Hematopoietic multipotent progenitor cell (in vitro differentiated cells): Measurements from ENCODE around the gene ADAT1. TPM values are rescaled to one million over a fixed set of nuclear protein-coding genes. Genes with fewer than 3 reads are reported as not detected.
"Not testable (repeated sequence)": the region's sequence is repeated elsewhere in the genome, so short reads cannot be mapped to it uniquely, and the experiment has no call there.

Experiments
- DNase-seq, 3 donors: peaks; one replicate each; pipeline ENCODE4 v3.0.0-alpha.2; 2011 to 2015; ENCODE audit warnings: low read depth in 2 of 3, low spot score in 2 of 3
- total RNA-seq: library from RNA; depleted of rRNA; stranded (reverse); fragments of >200 nt; gene quantifications from one replicate; pipeline ENCODE4 v1.2.3, GENCODE V29; 2012

ADAT1 gene
- total RNA-seq, 1 donor = 49.5 TPM

- DNase-seq = peak in 1 of 3 donors; percentile 35
Measured at GRCh38 chr16:75620326-75621169, 2.5 kb downstream of the ADAT1 start.

GRCh38 chr16:75618780-75619179 is 4.3 kb downstream of the ADAT1 start:
- no peak for DNase-seq

GRCh38 chr16:75617121-75617520 is 6.0 kb downstream of the ADAT1 start:
- no peak for DNase-seq

GRCh38 chr16:75616521-75617010 is 6.5 kb downstream of the ADAT1 start:
- no peak for DNase-seq

- DNase-seq = no peak
Measured at GRCh38 chr16:75615619-75616018, 7.5 kb downstream of the ADAT1 start.

GRCh38 chr16:75614066-75614897 is 8.8 kb downstream of the ADAT1 start:
- DNase-seq = no peak

GRCh38 chr16:75606507-75606906 is 16.6 kb downstream of the ADAT1 start:
- no peak for DNase-seq

GRCh38 chr16:75603241-75603640 is 19.8 kb downstream of the ADAT1 start:
- no peak for DNase-seq

GRCh38 chr16:75599452-75600277 is 23.4 kb downstream of the ADAT1 start:
- no peak for DNase-seq

GRCh38 chr16:75593825-75594820 is 29.0 kb downstream of the ADAT1 start:
- DNase-seq = peak in 2 of 3 donors; percentile 76 to 86

GRCh38 chr16:75593308-75593707 is 29.8 kb downstream of the ADAT1 start:
- DNase-seq = no peak

GRCh38 chr16:75591927-75592326 is 31.2 kb downstream of the ADAT1 start:
- not testable (repeated sequence) for DNase-seq

GRCh38 chr16:75590920-75591843 is 31.9 kb downstream of the ADAT1 start:
- no peak for DNase-seq

GRCh38 chr16:75589306-75589705 is 33.8 kb downstream of the ADAT1 start:
- DNase-seq = no peak

GRCh38 chr16:75588716-75589115 is 34.4 kb downstream of the ADAT1 start:
- DNase-seq = no peak

- no peak for DNase-seq
Measured at GRCh38 chr16:75584108-75584507, 39.0 kb downstream of the ADAT1 start.

- peak in 2 of 3 donors; percentile 43 to 80 for DNase-seq
Measured at GRCh38 chr16:75579281-75579834, 43.7 kb downstream of the ADAT1 start.

- DNase-seq = no peak
Measured at GRCh38 chr16:75578725-75579124, 44.4 kb downstream of the ADAT1 start.
